ENCODE data around the gene DDX3X.
A peak's percentile ranks its signal among the peaks of the same experiment; 100 is the strongest.
"Not testable (repeated sequence)": the region's sequence is repeated elsewhere in the genome, so short reads cannot be mapped to it uniquely, and the experiment has no call there.

The DDX3X gene

DNA sequence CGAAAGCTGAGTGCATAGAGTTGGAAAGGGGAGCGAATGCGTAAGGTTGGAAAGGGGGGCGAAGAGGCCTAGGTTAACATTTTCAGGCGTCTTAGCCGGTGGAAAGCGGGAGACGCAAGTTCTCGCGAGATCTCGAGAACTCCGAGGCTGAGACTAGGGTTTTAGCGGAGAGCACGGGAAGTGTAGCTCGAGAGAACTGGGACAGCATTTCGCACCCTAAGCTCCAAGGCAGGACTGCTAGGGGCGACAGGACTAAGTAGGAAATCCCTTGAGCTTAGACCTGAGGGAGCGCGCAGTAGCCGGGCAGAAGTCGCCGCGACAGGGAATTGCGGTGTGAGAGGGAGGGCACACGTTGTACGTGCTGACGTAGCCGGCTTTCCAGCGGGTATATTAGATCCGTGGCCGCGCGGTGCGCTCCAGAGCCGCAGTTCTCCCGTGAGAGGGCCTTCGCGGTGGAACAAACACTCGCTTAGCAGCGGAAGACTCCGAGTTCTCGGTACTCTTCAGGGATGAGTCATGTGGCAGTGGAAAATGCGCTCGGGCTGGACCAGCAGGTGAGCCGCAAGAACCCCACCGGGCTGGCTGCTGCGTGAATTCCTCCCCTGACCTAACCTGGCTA lies at the start of gene DDX3X:
Gene DDX3X (plus strand): TSS at position 419 of the 619 bp plus-strand sequence. CDS start 91 bp downstream, at position 510.
- DNase-seq (ENCODE audit: low read depth) = peak; percentile 78

DNA sequence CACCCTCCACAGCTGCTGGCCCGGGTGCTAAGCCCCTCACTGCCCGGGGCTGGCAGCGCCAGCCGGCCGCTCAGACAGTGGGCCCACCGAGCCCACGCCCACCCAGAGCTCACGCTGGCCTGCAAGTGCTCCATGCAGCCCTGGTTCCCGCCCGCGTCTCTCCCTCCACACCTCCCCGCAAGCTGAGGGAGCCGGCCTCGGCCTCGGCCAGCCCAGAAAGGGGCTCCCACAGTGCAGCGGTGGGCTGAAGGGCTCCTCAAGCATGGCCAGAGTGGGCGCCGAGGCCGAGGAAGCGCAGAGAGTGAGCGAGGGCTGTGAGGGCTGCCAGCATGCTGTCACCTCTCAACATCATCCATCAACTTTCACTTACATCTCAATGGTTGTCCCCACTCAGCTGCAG lies 48.0 kb upstream of the DDX3X start:
- DNase-seq (ENCODE audit: low read depth) = not testable (repeated sequence)

DNA sequence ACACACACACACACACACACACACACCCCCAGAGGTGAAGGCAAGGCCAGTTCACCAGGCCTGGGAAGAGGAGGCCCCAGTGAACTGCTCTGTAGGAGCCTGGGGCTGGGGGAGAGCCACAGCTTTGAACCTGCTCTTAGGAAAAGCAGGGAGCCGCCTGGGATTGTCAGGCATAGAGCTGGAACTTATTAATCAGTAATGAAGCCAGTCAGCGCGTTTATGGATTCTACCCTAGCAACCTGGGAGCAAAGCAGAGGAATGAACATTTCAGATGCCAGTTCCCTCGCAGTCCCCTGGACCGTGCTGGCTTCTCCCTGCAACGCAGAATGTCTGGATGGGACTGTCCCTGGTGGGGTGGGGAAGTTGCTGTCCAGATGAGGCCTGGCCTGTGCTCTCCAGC lies 45.3 kb upstream of the DDX3X start:
- DNase-seq (ENCODE audit: low read depth) = no peak

DNA sequence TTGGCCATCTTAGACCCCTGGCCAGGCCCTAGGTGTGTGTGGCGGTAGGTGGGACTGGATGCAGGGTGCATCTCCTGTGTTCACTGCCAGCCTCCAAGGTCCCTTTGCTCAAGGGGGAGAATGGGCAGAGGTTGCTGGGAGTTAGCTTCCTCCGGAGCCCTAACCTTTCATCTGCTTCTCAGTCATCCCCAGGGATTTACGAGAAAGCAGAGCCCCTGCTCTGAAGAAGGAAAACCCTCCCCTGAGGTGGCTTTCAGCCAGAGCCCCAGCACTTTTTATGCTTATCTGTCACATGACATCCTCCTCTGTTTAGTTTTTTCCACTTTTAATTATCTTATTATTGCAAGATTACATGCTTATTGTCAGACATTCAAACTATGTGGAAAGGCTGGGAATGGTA lies 44.9 kb upstream of the DDX3X start:
- DNase-seq (ENCODE audit: low read depth) = no peak

DNA sequence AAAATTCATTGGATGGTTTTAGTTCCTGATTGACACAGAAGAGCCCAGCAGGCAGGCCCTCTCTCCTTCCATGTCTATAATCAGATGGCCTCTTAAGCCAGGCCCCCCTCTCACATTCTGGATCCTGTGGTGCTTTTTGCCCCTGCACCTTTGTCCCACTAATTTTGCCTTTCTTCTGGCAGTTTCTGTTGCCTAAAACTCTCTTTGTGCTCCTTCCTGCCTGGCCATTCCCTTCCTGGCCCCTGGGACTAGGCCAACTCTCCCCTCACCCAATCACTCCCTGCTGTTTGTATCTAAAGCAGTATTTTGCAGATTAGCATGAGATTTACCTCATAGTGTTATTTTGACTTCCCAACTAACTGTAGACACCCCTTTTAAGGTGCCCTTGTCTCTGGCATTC lies 42.7 kb upstream of the DDX3X start:
- DNase-seq (ENCODE audit: low read depth) = no peak

DNA sequence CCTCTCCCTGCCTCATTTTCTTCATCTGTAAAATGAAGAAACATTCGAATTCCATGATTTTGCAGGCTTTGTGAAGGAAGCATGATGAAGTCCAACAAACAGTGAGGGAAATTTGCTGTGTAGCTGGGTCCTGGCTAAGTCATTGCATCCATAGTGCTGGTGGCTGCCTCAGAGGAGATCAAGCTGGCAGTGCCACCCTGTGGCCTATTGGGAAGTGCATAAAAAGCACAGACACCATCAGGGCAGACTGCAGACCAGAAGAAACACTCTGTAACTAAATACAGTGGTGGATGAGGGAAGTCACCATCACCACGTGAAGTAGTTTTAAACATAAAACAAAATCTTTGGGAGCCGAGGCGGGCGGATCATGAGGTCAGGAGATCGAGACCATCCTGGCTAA lies 40.7 kb upstream of the DDX3X start:
- DNase-seq (ENCODE audit: low read depth) = no peak

DNA sequence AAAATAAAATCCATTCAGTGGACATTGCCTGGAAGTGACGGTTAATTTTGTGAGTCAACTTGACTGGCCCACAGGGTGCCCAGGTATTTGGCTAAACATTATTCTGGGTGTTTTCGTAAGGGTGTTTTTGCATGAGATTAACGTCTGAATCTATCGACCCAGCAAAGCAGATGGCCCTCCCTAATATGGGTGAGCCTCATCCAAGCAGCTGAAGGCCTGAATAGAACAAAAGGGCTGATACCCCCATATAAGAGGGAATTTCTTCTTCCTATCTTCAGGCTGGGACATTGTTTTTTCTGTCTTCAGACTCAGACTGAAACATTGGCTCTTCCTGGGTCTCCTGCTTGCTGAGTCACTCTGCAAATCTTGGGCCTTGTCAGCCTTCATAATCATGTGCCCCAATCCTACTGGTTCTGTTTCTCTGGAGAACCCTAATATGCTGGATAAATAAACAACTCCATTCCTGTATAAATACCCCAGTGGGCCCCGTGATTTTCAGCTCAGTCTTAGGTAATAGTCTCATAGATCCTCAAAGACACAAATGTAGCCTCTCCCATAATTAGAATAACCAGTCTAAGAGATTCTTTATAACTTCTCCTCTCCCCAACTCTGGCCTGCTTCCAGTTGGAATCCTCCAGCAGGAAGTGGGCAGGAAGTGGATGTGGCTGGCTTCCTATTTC lies 33.1 kb upstream of the DDX3X start:
- DNase-seq (ENCODE audit: low read depth) = no peak

DNA sequence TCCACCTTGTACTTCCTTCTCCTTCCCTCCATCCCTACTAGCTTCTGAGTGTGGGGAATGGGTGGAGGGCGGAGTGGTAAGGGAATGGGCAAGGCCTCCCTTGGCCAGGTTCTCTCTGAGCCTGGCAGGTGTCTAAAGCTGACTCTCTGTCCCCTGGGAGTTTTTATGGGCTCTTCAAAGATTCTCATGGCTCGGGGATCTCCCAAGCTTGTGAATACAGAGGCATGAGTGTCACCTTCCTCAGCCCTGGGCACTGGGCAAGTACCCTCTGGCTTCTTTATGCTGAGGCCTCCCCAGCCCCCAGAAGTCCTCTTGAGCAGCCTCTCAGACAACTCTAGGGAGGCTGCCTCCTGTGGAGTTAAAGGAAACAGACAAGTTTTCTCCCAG lies 32.5 kb upstream of the DDX3X start:
- DNase-seq (ENCODE audit: low read depth) = no peak

DNA sequence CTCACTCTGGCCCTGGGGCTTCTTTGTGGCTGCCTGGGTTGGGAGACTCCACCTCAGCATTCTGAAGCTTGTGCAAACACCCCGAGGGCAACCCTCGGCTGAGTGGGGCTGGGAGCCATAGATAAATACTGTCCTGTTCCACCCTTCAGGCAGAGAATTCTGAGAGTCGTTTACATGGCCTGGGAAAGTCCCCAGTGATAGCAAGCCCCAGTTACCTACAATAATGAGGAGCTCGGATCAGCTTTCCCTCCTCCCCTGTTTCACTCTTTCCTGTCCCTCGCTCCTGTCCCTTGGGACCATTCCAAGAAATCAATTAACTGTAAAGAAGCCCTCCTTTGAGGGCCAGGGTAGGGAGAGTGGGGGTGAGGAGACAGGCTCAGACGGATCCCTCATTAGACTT lies 31.6 kb upstream of the DDX3X start:
- no peak for DNase-seq (ENCODE audit: low read depth)

DNA sequence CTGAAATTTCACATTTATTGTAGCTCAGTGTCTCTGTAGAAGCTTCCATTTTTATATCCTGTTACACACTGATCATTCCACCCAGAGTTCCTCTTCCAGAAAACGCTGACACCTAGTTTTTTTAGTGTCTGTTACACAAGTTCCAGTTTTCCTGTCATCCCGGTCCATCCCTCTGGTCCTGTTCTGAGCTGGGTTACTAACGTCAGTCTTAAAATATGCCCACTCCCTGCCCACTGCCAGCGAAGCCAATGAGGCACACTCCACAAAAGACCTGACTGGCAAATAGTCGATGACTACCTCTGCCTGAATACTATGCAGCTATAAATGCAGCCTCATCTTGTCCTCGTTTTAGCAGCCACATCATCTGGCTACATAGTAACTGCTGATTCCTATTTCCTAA lies 30.9 kb upstream of the DDX3X start:
- DNase-seq (ENCODE audit: low read depth) = no peak

DNA sequence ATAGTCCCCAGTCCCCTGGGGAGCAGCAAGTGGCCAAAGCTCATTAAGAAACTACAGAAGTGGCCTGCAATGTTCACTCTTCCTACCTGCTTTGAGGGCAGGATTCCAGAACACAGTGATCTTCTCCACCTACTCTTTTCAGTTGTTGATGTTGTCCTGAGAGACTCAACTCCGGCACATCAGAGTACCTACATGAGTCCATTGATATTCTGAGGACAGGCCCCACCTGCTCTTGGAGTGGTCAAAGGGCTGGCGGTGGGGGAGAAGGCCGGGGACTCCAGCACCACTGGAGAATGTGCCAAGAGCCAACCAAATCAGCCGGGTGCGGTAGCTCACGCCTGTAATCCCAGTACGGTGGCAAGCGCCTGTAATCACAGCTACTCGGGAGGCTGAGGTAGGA lies 29.8 kb upstream of the DDX3X start:
- DNase-seq (ENCODE audit: low read depth) = no peak

DNA sequence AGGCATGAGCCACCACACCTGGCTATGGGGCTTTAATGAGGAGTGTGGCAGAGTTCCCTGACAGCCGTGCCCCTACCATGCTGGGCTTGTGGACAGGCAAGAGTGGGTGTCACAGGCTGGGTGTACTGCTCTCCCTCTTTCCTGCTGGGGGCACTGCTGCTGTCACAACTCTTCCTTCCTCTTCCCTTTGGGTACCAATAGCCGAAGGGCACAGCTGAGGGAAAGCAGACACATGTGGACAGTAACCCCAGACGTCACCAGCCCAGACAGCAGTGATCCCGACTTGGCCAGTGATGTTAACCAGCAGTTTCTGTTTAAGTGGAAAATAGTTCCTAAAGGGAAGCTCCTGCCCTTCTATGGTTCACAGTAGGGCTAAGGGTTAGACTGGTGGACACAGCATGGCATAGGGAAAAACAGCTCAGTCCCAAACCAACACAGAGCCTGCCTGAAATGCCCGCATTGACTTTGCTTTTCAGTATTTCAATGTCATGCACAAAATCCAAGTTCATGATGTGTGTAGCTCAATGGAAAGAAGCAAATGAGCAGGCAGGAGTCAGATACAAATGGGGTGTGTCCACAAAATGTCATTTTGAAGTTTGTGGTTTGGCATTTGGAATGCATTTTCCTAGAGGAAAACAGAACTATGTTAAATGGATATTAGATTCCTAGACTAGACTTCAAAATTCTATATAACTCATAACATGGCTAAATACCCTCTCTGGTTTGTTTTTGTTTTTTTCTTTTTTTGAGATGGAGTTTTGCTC lies 24.9 kb upstream of the DDX3X start:
- DNase-seq (ENCODE audit: low read depth) = no peak

DNA sequence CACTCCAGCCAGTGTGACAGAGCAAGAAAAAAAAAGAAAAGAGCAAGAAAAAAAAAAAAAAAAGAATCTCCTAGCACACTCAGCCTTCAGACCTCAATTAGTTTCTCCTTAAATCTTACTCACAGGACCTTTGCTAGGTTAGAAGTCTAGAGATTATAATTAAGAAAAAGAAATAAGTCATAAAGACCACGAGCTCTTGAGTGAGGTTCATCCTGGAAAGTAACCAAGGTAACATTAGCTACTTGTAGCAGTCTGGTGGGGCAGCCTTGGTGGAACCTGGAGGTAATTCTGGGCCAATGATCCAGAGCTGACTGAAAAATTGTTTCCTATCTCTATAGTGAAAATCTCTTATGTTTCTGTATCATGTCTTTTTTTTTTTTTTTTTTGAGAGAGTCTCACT lies 21.2 kb upstream of the DDX3X start:
- no peak for DNase-seq (ENCODE audit: low read depth)

DNA sequence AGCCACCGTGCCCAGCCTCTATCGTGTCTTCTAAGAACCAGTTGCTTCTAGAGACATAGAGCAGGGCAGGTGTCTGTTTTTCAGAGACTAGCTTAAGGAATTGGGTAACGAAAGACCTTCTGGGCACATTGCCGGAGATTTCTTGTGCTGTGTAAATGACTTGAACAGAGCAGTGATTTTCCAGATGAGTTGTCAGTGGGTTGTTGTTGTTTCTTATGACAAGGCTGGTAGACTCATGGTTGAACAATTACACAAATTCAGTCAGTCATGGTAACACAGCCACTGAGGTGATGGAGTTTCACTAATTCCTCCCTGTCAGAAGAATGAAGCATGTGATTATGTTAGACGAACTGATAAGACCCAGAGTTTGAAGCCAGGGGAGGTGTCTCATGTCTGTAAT lies 20.5 kb upstream of the DDX3X start:
- DNase-seq (ENCODE audit: low read depth) = no peak

DNA sequence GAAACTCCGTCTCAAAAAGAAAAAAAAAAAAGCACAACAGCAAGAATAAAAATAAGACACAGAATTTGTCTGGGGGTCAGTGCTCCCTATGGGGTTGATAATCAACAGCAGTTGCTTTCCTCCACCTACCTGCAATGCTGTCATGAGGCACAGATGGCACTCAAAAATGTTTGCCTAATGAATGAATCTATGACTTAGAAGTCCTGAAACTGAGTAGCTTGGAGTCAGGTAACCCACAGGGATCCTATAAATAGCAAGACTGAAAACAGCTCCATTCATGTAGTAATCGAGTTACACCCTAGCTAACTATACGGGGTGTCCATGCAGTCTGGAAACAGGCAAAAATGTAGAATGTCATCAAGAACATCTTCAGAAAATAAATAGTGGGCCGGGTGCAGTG lies 19.8 kb upstream of the DDX3X start:
- DNase-seq (ENCODE audit: low read depth) = no peak

DNA sequence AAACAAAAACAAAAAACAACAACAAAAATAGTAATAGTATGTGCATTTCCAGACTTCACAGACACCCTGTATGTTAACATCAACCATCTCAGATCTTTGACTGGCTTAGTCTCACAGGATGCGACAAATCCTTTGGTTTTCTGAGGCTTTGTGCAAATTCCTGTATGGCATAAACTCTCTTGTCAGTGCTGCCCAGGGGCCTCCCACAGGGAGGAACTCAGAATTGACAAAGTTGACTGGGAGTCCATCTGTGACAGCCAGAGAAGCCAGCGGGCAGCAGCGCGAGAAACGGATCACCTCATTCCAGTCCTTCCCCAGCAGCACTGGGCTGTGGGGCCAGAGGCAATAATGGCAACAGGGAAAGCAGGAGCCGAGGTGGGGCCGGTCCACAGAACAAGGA lies 19.1 kb upstream of the DDX3X start:
- DNase-seq (ENCODE audit: low read depth) = no peak

DNA sequence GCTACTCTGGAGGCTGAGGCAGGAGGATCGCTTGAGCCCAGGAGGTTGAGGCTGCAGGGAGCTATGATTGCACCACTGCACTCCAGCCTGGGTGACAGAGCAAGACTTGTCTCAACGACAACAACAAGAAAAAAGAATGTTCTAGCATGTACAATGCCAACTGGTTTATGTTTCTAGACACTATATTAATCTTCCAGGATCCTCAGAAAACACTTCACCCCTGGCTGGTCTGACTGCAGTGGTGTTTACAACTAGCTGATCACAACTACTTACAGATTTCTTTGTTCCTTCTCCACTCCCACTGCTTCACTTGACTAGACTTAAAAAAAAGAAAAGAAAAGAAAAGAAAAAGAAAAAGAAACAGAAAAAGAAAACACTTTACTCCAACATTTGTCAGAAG lies 17.7 kb upstream of the DDX3X start:
- not testable (repeated sequence) for DNase-seq (ENCODE audit: low read depth)

DNA sequence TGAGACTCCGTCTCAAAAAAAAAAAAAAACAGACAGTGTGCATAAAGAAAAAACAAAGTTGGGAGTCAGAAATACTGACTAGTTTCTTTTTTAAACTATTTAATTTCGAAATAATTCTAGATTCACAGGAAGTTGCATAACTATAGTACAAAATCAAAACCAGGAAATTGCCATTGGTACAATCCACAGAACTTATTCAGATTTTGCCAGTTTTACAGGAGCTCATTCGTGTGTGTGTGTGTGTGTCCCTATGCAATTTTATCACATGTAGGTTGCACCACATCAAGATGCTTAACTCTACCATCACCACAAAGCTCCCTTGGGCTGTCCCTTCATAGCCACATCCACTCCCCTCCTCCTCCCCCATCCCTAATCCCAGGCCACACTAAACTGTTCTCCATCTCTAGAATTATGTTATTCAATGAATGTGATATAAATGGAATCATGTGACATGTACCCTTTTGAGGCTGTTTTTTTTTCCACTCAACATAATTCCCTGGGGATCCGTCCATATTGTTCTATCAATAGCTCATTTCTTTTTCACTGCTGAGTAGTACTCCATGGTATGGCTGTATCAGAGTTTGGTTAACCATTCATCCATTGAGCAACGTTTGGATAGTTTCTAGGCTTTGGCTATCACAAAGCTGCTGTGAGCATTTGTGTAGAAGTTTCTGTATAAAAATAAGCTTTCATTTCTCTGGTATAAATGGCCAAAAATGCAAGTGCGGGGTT lies 16.3 kb upstream of the DDX3X start:
- no peak for DNase-seq (ENCODE audit: low read depth)

DNA sequence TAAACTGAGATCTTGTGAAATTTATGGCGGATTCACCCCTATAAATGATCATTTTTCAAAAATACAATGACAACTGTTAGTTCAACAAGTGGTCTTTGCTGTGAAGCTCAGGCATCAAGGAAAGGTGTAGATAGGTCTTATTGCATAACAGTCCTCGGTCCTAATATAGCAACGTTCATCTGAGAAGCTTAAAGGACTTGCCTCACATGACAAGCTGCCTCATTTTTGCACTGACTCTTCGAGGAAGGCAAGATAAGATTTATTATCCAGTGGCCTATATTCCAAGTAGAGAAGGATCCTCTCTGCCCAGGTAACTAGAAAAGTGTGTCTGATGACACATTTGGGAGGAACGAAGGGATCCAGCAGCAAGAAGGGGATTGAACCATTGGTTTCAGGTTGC lies 13.6 kb upstream of the DDX3X start:
- no peak for DNase-seq (ENCODE audit: low read depth)

DNA sequence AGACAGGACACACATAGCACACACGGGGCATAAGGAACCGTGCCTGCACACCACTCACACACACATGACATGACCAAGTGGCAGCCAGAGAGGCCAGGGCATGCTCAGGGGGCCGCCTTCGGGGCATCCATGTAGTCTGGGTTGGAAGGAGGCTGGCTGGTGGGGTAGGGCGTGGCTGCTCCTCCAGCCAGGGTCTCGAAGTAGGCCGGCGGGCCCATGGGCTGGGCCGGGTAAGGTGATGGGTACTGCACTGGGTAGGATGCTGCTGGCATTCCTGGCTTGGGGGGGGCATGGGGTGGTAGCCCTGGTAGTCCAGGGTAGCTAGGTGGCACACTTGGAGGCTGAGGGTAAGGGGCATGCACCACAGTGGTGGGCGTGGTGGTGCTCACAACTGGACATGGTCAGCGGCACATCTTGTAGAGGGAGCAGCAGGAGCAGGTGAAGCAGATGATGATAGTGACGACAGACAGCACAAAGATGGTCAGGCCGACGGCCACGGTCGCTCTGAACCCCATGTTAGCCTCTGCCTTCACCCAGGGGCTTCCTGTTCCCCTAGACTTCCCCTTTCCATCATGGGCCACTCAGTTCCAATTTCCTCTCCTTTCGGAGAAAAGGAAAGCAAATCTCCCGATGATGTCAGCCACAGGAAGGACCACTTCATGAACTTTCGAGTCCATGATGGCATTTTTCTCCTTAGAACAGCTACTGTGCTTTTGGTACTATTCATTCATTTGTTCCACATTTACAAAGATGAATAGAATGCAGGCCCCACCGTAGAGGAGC lies 10.9 kb upstream of the DDX3X start:
- no peak for DNase-seq (ENCODE audit: low read depth)

DNA sequence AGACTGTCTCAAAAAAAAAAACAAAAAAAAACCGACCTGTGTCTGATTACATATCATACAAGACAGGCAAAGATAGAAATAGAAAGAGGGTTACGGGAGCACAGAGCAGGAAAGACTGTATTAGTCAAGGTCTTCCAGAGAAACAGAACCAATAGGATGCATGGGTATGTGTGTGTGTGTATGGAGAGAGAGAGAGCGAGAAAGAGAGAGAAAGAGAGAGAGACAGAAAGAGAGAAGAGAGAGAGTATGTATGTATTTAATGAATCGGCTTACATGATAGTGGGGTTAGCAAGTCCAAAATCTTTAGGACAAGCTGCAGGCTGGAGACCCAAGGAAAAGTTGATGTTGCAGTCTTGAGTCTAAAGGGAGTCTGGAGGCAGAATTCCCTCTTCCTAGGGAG lies 7.5 kb upstream of the DDX3X start:
- DNase-seq (ENCODE audit: low read depth) = no peak

DNA sequence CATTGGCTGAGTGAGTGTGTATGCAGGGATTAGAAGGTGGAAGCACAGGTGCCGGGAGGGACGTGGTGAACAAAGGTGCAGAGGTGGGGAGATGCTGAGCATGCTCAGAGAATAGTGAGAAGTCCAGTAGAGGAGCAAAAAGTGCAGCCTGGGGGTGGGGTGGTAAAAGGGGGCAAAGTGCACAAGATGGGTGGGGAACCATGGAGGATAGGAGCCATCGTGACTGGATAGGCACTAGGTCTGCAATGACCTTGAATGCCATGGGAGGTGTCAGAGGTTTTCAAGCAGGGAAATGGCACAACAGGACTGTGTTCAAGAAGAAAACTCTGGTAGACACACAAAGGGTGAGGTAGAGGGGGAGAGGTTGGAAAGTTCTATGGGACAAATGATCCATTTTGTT lies 6.6 kb upstream of the DDX3X start:
- no peak for DNase-seq (ENCODE audit: low read depth)
